ENCODE measurements around the gene ATP8B4. TPM values are rescaled to one million over a fixed set of nuclear protein-coding genes. Genes with fewer than 3 reads are reported as not detected.

The ATP8B4 gene
- total RNA-seq, 1 donor from 2014 or later: 45.8 TPM

GRCh38 chr15:49904296-49904695 lies 214.7 kb downstream of the ATP8B4 start:
- peaks cover 13% of the 10 kb centered on the region for H3K36me3 Mint-ChIP-seq (ENCODE audit: low read depth, unreplicated experiment)
- no peak overlapping the region for H3K4me3 Mint-ChIP-seq (ENCODE audit: unreplicated experiment)
- H3K27me3 Mint-ChIP-seq (ENCODE audit: unreplicated experiment): peaks cover 3% of the 10 kb centered on the region
- no peak overlapping the region for H3K27ac Mint-ChIP-seq (ENCODE audit: unreplicated experiment)
- H3K9me3 Mint-ChIP-seq (ENCODE audit: unreplicated experiment): no peaks in the 10 kb centered on the region
- peaks cover 6% of the 10 kb centered on the region for H3K4me1 Mint-ChIP-seq (ENCODE audit: unreplicated experiment)
- DNase-seq (ENCODE audit: low spot score): no peak
- no peak for TF ChIP-seq CTCF (IDR thresholded peaks at IDR 0.05; ENCODE audit: unreplicated experiment)

GRCh38 chr15:49902685-49903501 lies 216.1 kb downstream of the ATP8B4 start:
- TF ChIP-seq CTCF (IDR thresholded peaks at IDR 0.05; ENCODE audit: unreplicated experiment): no peak
- no peak overlapping the region for H3K4me3 Mint-ChIP-seq (ENCODE audit: unreplicated experiment)
- peaks cover 5% of the 10 kb centered on the region for H3K36me3 Mint-ChIP-seq (ENCODE audit: low read depth, unreplicated experiment)
- peaks cover 4% of the 10 kb centered on the region for H3K27me3 Mint-ChIP-seq (ENCODE audit: unreplicated experiment)
- DNase-seq (ENCODE audit: low spot score): no peak
- H3K4me1 Mint-ChIP-seq (ENCODE audit: unreplicated experiment): peaks cover under 1% of the 10 kb centered on the region
- H3K9me3 Mint-ChIP-seq (ENCODE audit: unreplicated experiment): no peaks in the 10 kb centered on the region
- H3K27ac Mint-ChIP-seq (ENCODE audit: unreplicated experiment): no peak overlapping the region

GRCh38 chr15:49901996-49902684 lies 216.9 kb downstream of the ATP8B4 start:
- H3K4me1 Mint-ChIP-seq (ENCODE audit: unreplicated experiment): no peaks in the 10 kb centered on the region
- no peak for DNase-seq (ENCODE audit: low spot score)
- peaks cover 3% of the 10 kb centered on the region for H3K27me3 Mint-ChIP-seq (ENCODE audit: unreplicated experiment)
- H3K4me3 Mint-ChIP-seq (ENCODE audit: unreplicated experiment): no peak overlapping the region
- TF ChIP-seq CTCF (IDR thresholded peaks at IDR 0.05; ENCODE audit: unreplicated experiment): no peak
- H3K36me3 Mint-ChIP-seq (ENCODE audit: low read depth, unreplicated experiment): peaks cover 4% of the 10 kb centered on the region
- no peak overlapping the region for H3K27ac Mint-ChIP-seq (ENCODE audit: unreplicated experiment)
- no peaks in the 10 kb centered on the region for H3K9me3 Mint-ChIP-seq (ENCODE audit: unreplicated experiment)

GRCh38 chr15:49901321-49901720 lies 217.7 kb downstream of the ATP8B4 start:
- Mint-ChIP-seq H3K9me3 (ENCODE audit: unreplicated experiment) (no peaks in the 10 kb centered on the region), H3K27me3 (ENCODE audit: unreplicated experiment) (peaks cover 3% of the 10 kb centered on the region), H3K4me1 (ENCODE audit: unreplicated experiment) (no peaks in the 10 kb centered on the region), H3K27ac (ENCODE audit: unreplicated experiment) (no peak overlapping the region), H3K4me3 (ENCODE audit: unreplicated experiment) (no peak overlapping the region), H3K36me3 (ENCODE audit: low read depth, unreplicated experiment) (no peaks in the 10 kb centered on the region)
- DNase-seq (ENCODE audit: low spot score): no peak
- no peak for TF ChIP-seq CTCF (IDR thresholded peaks at IDR 0.05; ENCODE audit: unreplicated experiment)

GRCh38 chr15:49900903-49901235 lies 218.2 kb downstream of the ATP8B4 start:
- Mint-ChIP-seq H3K27me3 (ENCODE audit: unreplicated experiment) (peaks cover 3% of the 10 kb centered on the region), H3K27ac (ENCODE audit: unreplicated experiment) (no peak overlapping the region)

More at GRCh38 chr15:49900903-49901235, 218.2 kb downstream of the ATP8B4 start:
- peaks cover 4% of the 10 kb centered on the region for H3K4me1 Mint-ChIP-seq (ENCODE audit: unreplicated experiment)
- H3K4me3 Mint-ChIP-seq (ENCODE audit: unreplicated experiment): no peak overlapping the region
- no peak for DNase-seq (ENCODE audit: low spot score)
- no peaks in the 10 kb centered on the region for H3K9me3 Mint-ChIP-seq (ENCODE audit: unreplicated experiment)
- TF ChIP-seq CTCF (IDR thresholded peaks at IDR 0.05; ENCODE audit: unreplicated experiment): no peak
- H3K36me3 Mint-ChIP-seq (ENCODE audit: low read depth, unreplicated experiment): no peaks in the 10 kb centered on the region
